Central memory CD8-positive, alpha-beta T cell (primary cell): ENCODE measurements around the gene TAS2R3.

Source experiments
- ATAC-seq: fragments of 150-1000 bp; cut with Tn5 transposase; replicated peaks from 2 replicates; pipeline ENCODE4 v1.10.0; 2022; ENCODE audit warnings: mild to moderate bottlenecking, moderate FRiP score, moderate number of reproducible peaks; ENCODE audit not compliant: poor library complexity, severe bottlenecking; ENCODE audit errors: extremely low read depth
- DNase-seq, 2 donors: peaks; one replicate each; pipeline ENCODE4 v3.0.0; 2021; ENCODE audit warnings: low spot score in 2 of 2
- H3K27ac Mint-ChIP-seq: one replicate; pipeline ENCODE4 v1.8.0; 2022; ENCODE audit warnings: low read depth, mild to moderate bottlenecking, moderate library complexity, mixed read lengths
- H3K27me3 Mint-ChIP-seq: one replicate; pipeline ENCODE4 v1.8.0; 2022; ENCODE audit warnings: mixed read lengths
- H3K36me3 Mint-ChIP-seq: one replicate; pipeline ENCODE4 v1.8.0; 2022; ENCODE audit warnings: mild to moderate bottlenecking, moderate library complexity, mixed read lengths; ENCODE audit not compliant: insufficient read depth
- H3K4me1 Mint-ChIP-seq: one replicate; pipeline ENCODE4 v1.8.0; 2022; ENCODE audit warnings: mixed read lengths
- H3K4me3 Mint-ChIP-seq: one replicate; pipeline ENCODE4 v1.8.0; 2022; ENCODE audit warnings: mild to moderate bottlenecking, moderate library complexity, mixed read lengths
- H3K9me3 Mint-ChIP-seq: one replicate; pipeline ENCODE4 v1.8.0; 2022; ENCODE audit warnings: mixed read lengths

Gene TAS2R3, protein sequence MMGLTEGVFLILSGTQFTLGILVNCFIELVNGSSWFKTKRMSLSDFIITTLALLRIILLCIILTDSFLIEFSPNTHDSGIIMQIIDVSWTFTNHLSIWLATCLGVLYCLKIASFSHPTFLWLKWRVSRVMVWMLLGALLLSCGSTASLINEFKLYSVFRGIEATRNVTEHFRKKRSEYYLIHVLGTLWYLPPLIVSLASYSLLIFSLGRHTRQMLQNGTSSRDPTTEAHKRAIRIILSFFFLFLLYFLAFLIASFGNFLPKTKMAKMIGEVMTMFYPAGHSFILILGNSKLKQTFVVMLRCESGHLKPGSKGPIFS

GRCh38 chr7:141763797-141764196 is at the start of gene TAS2R3:
TAS2R3 (plus strand) TSS chr7:141764097; CDS start chr7:141764159, 62 bp downstream.
- Mint-ChIP-seq H3K4me1 (peaks cover 16% of the 10 kb centered on the region), H3K27ac (no peak within 1 kb of the TSS)
- no peak for ATAC-seq

DNA sequence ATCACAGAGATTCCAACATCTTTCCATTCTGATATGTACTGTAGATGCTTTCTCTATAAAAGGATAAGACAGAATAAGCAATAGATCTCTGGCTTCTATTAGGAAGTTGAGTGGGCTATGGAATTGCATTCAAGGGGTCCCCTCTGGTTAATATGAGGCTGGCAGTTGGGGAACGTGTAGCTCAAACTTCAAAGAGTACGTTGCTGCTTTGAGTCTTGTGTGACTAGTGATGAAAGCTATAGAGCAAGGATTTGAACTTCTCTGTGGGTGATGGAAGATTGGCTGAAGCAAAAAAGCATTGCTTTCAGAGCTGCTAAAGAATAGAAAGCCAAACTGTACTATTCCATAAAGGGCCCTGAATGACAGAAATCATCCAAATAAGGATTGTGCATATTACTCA is 49.3 kb upstream of the TAS2R3 start:
- Mint-ChIP-seq H3K36me3 (peaks cover 1% of the 10 kb centered on the region), H3K9me3 (no peaks in the 10 kb centered on the region), H3K27ac (no peak overlapping the region), H3K4me3 (no peak overlapping the region), H3K4me1 (peaks cover 15% of the 10 kb centered on the region), H3K27me3 (no peaks in the 10 kb centered on the region)
- ATAC-seq (no peak), DNase-seq (no peak)

More at GRCh38 chr7:141763797-141764196, at the start of gene TAS2R3:
- Mint-ChIP-seq H3K36me3 (peaks cover 9% of the 10 kb centered on the region), H3K27me3 (no peaks in the 10 kb centered on the region), H3K4me3 (no peak within 1 kb of the TSS), H3K9me3 (no peaks in the 10 kb centered on the region)
- no peak for DNase-seq

DNA sequence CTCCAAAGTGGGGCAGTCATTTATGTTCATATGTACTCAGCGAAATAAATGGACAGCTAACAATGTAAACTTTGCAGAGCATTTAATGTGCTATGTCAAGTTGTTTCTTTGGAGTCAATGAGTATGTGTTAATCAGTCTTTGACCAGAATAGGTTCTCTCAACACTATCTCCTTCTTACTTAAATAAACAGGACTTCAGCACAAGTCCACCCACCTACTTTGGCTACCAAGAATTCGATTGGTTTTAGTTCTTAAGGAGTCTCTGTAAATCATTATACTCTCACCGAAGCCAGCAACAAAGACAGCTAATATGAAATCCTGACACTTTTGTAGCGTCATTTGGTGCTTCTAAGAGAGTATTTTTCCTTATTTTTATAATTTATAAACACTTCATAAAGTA is 48.9 kb upstream of the TAS2R3 start:
- no peaks in the 10 kb centered on the region for H3K27me3 Mint-ChIP-seq
- no peak overlapping the region for H3K27ac Mint-ChIP-seq
- no peaks in the 10 kb centered on the region for H3K9me3 Mint-ChIP-seq
- ATAC-seq (no peak), DNase-seq (no peak)
- peaks cover 15% of the 10 kb centered on the region for H3K4me1 Mint-ChIP-seq
- peaks cover 1% of the 10 kb centered on the region for H3K36me3 Mint-ChIP-seq
- no peak overlapping the region for H3K4me3 Mint-ChIP-seq

- H3K27me3 Mint-ChIP-seq = no peaks in the 10 kb centered on the region
- ATAC-seq (no peak), DNase-seq (no peak)
- no peak overlapping the region for H3K4me3 Mint-ChIP-seq
- no peak overlapping the region for H3K27ac Mint-ChIP-seq
- peaks cover 13% of the 10 kb centered on the region for H3K4me1 Mint-ChIP-seq
- H3K9me3 Mint-ChIP-seq = no peaks in the 10 kb centered on the region
- H3K36me3 Mint-ChIP-seq = peaks cover 1% of the 10 kb centered on the region
These were observed 47.9 kb upstream of the TAS2R3 start for GRCh38 chr7:141715794-141716689.

GRCh38 chr7:141717450-141717849 is 46.4 kb upstream of the TAS2R3 start:
- Mint-ChIP-seq H3K4me3 (no peak overlapping the region), H3K27me3 (no peaks in the 10 kb centered on the region), H3K9me3 (no peaks in the 10 kb centered on the region), H3K4me1 (peaks cover under 1% of the 10 kb centered on the region), H3K36me3 (peaks cover 1% of the 10 kb centered on the region), H3K27ac (peak overlapping the region; percentile 43)
- ATAC-seq (no peak), DNase-seq (no peak)

- Mint-ChIP-seq H3K9me3 (no peaks in the 10 kb centered on the region), H3K4me1 (no peaks in the 10 kb centered on the region), H3K27ac (no peak overlapping the region), H3K4me3 (no peak overlapping the region), H3K27me3 (no peaks in the 10 kb centered on the region), H3K36me3 (peaks cover 2% of the 10 kb centered on the region)
- DNase-seq (no peak), ATAC-seq (no peak)
These were observed 41.4 kb upstream of the TAS2R3 start for GRCh38 chr7:141722529-141722928.

DNA sequence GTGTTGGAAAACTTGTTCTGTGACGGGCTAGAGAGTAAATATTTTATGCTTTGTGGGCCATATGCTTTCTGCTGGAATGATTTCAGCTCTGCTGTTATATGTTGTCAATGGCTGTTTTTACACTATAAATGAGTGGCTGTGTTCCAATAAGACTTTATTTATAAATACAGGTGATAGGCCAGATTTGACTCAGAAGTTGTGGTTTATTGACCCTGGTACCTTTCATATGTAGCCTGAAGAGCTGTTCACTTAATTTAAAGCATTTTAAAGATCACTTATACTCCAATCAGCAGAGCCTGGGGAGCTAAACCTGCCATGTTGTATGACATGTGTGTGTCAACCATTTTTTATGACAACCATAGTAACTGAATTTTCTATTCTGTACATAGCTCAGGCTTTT is 34.9 kb upstream of the TAS2R3 start:
- H3K36me3 Mint-ChIP-seq = peaks cover 6% of the 10 kb centered on the region
- no peak overlapping the region for H3K4me3 Mint-ChIP-seq
- H3K4me1 Mint-ChIP-seq = no peaks in the 10 kb centered on the region
- H3K27me3 Mint-ChIP-seq = no peaks in the 10 kb centered on the region
- ATAC-seq (no peak), DNase-seq (no peak)
- no peak overlapping the region for H3K27ac Mint-ChIP-seq
- H3K9me3 Mint-ChIP-seq = no peaks in the 10 kb centered on the region

DNA sequence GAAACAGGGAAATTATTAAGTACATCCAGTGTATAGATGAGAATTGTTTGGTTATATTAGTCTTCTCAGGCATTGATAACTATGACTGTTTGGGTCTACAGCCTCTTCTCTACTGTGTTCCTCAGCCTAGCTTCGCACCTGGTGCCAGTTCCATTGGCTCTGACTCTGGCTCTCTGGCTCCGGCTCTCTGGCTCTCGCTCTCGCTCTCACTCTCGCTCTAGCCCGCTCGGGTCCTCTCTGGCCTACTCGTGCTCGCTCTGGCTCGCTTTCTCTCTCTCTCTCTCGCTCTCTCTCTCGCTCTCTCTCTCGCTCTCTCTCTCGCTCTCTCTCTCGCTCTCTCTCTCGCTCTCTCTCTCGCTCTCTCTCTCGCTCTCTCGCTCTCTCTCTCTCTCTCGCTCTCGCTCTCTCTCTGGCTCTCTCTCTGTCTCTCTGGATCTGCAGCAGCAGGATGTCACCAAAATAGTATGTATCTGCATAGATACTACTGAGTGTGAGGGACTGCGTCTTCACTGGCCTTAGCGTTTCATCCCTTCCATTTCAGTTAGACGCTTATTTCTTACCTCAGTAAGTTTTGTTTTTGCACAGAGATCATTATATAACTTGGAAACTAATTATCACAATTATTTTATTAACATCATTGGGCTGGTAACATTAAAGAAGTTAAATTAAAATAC is 32.3 kb upstream of the TAS2R3 start:
- DNase-seq = no peak
- Mint-ChIP-seq H3K4me3 (peak overlapping the region; percentile 46), H3K27ac (peak overlapping the region; percentile 89), H3K4me1 (no peaks in the 10 kb centered on the region), H3K27me3 (no peaks in the 10 kb centered on the region), H3K36me3 (peaks cover 4% of the 10 kb centered on the region), H3K9me3 (no peaks in the 10 kb centered on the region)
- ATAC-seq = no peak

DNA sequence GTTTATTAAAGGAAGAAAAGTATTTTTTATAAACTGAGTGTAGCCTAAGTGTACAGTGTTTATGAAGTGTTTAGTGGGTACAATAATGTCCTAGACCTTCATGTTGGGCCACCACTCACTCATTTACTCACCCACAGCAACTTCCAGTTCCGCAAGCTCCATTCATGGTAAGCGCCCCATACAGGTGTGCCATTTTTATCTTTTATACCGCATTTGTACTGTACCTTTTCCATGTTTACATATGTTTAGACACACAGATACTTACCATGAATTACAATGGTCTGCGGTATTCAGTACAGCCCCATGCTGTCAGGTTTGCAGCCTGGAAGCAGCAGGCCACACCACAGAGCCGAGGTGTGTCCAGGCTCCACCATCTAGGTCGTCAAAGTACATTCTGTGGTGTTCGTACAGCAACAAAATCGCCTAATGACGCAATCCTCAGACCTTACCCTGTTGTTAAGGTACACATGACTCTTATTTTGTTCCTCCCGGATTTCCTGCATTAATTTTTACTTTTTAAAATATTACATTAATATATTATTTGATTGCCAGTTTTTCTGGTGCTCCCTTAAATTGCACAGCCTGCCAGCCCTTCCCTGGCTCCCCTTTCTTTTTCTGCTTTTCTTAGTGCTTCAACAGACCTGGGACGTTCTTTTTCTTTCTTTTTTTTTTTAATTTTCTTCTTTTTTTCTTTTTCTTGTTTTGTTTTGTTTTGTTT is 26.6 kb upstream of the TAS2R3 start:
- no peaks in the 10 kb centered on the region for H3K27me3 Mint-ChIP-seq
- DNase-seq (peak in 1 of 2 donors; percentile 21), ATAC-seq (peak; percentile 35)
- H3K36me3 Mint-ChIP-seq = peaks cover 25% of the 10 kb centered on the region
- peak overlapping the region; percentile 96 for H3K4me3 Mint-ChIP-seq
- peak overlapping the region; percentile 100 for H3K27ac Mint-ChIP-seq
- no peaks in the 10 kb centered on the region for H3K9me3 Mint-ChIP-seq
- H3K4me1 Mint-ChIP-seq = peaks cover 34% of the 10 kb centered on the region

- peak within 1 kb of the TSS; percentile 96 for H3K4me3 Mint-ChIP-seq
- no peaks in the 10 kb centered on the region for H3K27me3 Mint-ChIP-seq
- no peaks in the 10 kb centered on the region for H3K9me3 Mint-ChIP-seq
- H3K36me3 Mint-ChIP-seq = peaks cover 33% of the 10 kb centered on the region
- peak; percentile 81 for ATAC-seq
- H3K4me1 Mint-ChIP-seq = peaks cover 40% of the 10 kb centered on the region
- peak; percentile 78 to 89 for DNase-seq
- H3K27ac Mint-ChIP-seq = peak within 1 kb of the TSS; percentile 100
These were observed 25.9 kb upstream of the TAS2R3 start, which contains the start of gene SSBP1 for GRCh38 chr7:141737836-141738591. SSBP1 (plus strand) TSS chr7:141738358; CDS start chr7:141739167, 809 bp downstream.

- H3K4me1 Mint-ChIP-seq = peaks cover 45% of the 10 kb centered on the region
- no peak for ATAC-seq
- no peaks in the 10 kb centered on the region for H3K27me3 Mint-ChIP-seq
These were observed 25.3 kb upstream of the TAS2R3 start for GRCh38 chr7:141738592-141739013.

More at GRCh38 chr7:141738592-141739013, 25.3 kb upstream of the TAS2R3 start:
- no peaks in the 10 kb centered on the region for H3K9me3 Mint-ChIP-seq
- H3K27ac Mint-ChIP-seq = peak overlapping the region; percentile 100
- no peak for DNase-seq
- H3K4me3 Mint-ChIP-seq = peak overlapping the region; percentile 96
- peaks cover 39% of the 10 kb centered on the region for H3K36me3 Mint-ChIP-seq
